ENCODE data around the gene STYXL1. TPM values are rescaled to one million over a fixed set of nuclear protein-coding genes. Genes with fewer than 3 reads are reported as not detected.
"Not testable (repeated sequence)": the region's sequence is repeated elsewhere in the genome, so short reads cannot be mapped to it uniquely, and the experiment has no call there.

Gene STYXL1
- total and polyA plus RNA-seq, 4 donors: 22.7 to 34.0 (median 29.4) TPM

GRCh38 chr7:76018520-76018919 is 29.3 kb downstream of the STYXL1 start:
- H3K27ac ChIP-seq (ENCODE audit: low read depth, low read length); DNase-seq (ENCODE audit: low read depth in 4 of 6, low spot score in 6 of 6); H3K4me1 ChIP-seq (ENCODE audit: control insufficient read depth, insufficient read depth, low read length); H3K27me3 ChIP-seq (ENCODE audit: control insufficient read depth, insufficient read depth, low read length); H3K9me3 ChIP-seq (ENCODE audit: control insufficient read depth, insufficient read depth, low read length); H3K4me3 ChIP-seq (ENCODE audit: low read depth, low read length): not testable (repeated sequence)
- WGBS (ENCODE audit: insufficient coverage): 100% methylated on average over 2 of the region's 4 CpGs
- H3K36me3 ChIP-seq (ENCODE audit: control insufficient read depth, insufficient read depth, low read length): peaks cover 17% of the 10 kb centered on the region

GRCh38 chr7:76016191-76016947 is 31.4 kb downstream of the STYXL1 start:
- no peaks in the 10 kb centered on the region for H3K27me3 ChIP-seq (ENCODE audit: control insufficient read depth, insufficient read depth, low read length)
- H3K4me3 ChIP-seq (ENCODE audit: low read depth, low read length): no peak overlapping the region
- no peak for DNase-seq (ENCODE audit: low read depth in 4 of 6, low spot score in 6 of 6)
- 85% methylated on average over 2 of the region's 13 CpGs for WGBS (ENCODE audit: insufficient coverage)
- H3K27ac ChIP-seq (ENCODE audit: low read depth, low read length): no peak overlapping the region
- H3K9me3 ChIP-seq (ENCODE audit: control insufficient read depth, insufficient read depth, low read length): no peaks in the 10 kb centered on the region
- H3K36me3 ChIP-seq (ENCODE audit: control insufficient read depth, insufficient read depth, low read length): peaks cover 17% of the 10 kb centered on the region
- H3K4me1 ChIP-seq (ENCODE audit: control insufficient read depth, insufficient read depth, low read length): no peaks in the 10 kb centered on the region

- H3K4me3 ChIP-seq (ENCODE audit: low read depth, low read length): no peak overlapping the region
- H3K36me3 ChIP-seq (ENCODE audit: control insufficient read depth, insufficient read depth, low read length): peaks cover 22% of the 10 kb centered on the region
- H3K9me3 ChIP-seq (ENCODE audit: control insufficient read depth, insufficient read depth, low read length): no peaks in the 10 kb centered on the region
- H3K4me1 ChIP-seq (ENCODE audit: control insufficient read depth, insufficient read depth, low read length): no peaks in the 10 kb centered on the region
- 89% methylated on average over 6 of the region's 8 CpGs for WGBS (ENCODE audit: insufficient coverage)
- no peaks in the 10 kb centered on the region for H3K27me3 ChIP-seq (ENCODE audit: control insufficient read depth, insufficient read depth, low read length)
- peak in 2 of 6 donors; percentile 18 to 25 for DNase-seq (ENCODE audit: low read depth in 4 of 6, low spot score in 6 of 6)
- no peak overlapping the region for H3K27ac ChIP-seq (ENCODE audit: low read depth, low read length)
Measured at GRCh38 chr7:76011442-76011861, 36.3 kb downstream of the STYXL1 start.

GRCh38 chr7:76009672-76010600 is 37.9 kb downstream of the STYXL1 start:
- Histone ChIP-seq H3K4me3 (ENCODE audit: low read depth, low read length) (no peak overlapping the region), H3K27ac (ENCODE audit: low read depth, low read length) (no peak overlapping the region), H3K27me3 (ENCODE audit: control insufficient read depth, insufficient read depth, low read length) (no peaks in the 10 kb centered on the region), H3K9me3 (ENCODE audit: control insufficient read depth, insufficient read depth, low read length) (no peaks in the 10 kb centered on the region), H3K36me3 (ENCODE audit: control insufficient read depth, insufficient read depth, low read length) (peaks cover 31% of the 10 kb centered on the region), H3K4me1 (ENCODE audit: control insufficient read depth, insufficient read depth, low read length) (no peaks in the 10 kb centered on the region)
- 96% methylated on average over 8 of the region's 11 CpGs for WGBS (ENCODE audit: insufficient coverage)
- no peak for DNase-seq (ENCODE audit: low read depth in 4 of 6, low spot score in 6 of 6)

GRCh38 chr7:76008156-76008687 is 39.6 kb downstream of the STYXL1 start:
- Histone ChIP-seq H3K36me3 (ENCODE audit: control insufficient read depth, insufficient read depth, low read length) (peaks cover 34% of the 10 kb centered on the region), H3K27me3 (ENCODE audit: control insufficient read depth, insufficient read depth, low read length) (no peaks in the 10 kb centered on the region), H3K4me1 (ENCODE audit: control insufficient read depth, insufficient read depth, low read length) (no peaks in the 10 kb centered on the region), H3K9me3 (ENCODE audit: control insufficient read depth, insufficient read depth, low read length) (no peaks in the 10 kb centered on the region), H3K4me3 (ENCODE audit: low read depth, low read length) (no peak overlapping the region), H3K27ac (ENCODE audit: low read depth, low read length) (no peak overlapping the region)
- WGBS (ENCODE audit: insufficient coverage): 66% methylated on average over 7 of the region's 8 CpGs
- DNase-seq (ENCODE audit: low read depth in 4 of 6, low spot score in 6 of 6): no peak

- H3K9me3 ChIP-seq (ENCODE audit: control insufficient read depth, insufficient read depth, low read length); H3K4me3 ChIP-seq (ENCODE audit: low read depth, low read length); H3K27ac ChIP-seq (ENCODE audit: low read depth, low read length); H3K27me3 ChIP-seq (ENCODE audit: control insufficient read depth, insufficient read depth, low read length); DNase-seq (ENCODE audit: low read depth in 4 of 6, low spot score in 6 of 6); H3K4me1 ChIP-seq (ENCODE audit: control insufficient read depth, insufficient read depth, low read length): not testable (repeated sequence)
- 94% methylated on average over 2 of the region's 4 CpGs for WGBS (ENCODE audit: insufficient coverage)
- peaks cover 52% of the 10 kb centered on the region for H3K36me3 ChIP-seq (ENCODE audit: control insufficient read depth, insufficient read depth, low read length)
Measured at GRCh38 chr7:76005004-76005403, 42.8 kb downstream of the STYXL1 start.

- DNase-seq (ENCODE audit: low read depth in 4 of 6, low spot score in 6 of 6): no peak
- WGBS (ENCODE audit: insufficient coverage): 93% methylated on average over 10 of the region's 10 CpGs
- Histone ChIP-seq H3K27ac (ENCODE audit: low read depth, low read length) (no peak overlapping the region), H3K4me3 (ENCODE audit: low read depth, low read length) (no peak overlapping the region), H3K9me3 (ENCODE audit: control insufficient read depth, insufficient read depth, low read length) (no peaks in the 10 kb centered on the region), H3K36me3 (ENCODE audit: control insufficient read depth, insufficient read depth, low read length) (peaks cover 55% of the 10 kb centered on the region), H3K4me1 (ENCODE audit: control insufficient read depth, insufficient read depth, low read length) (no peaks in the 10 kb centered on the region), H3K27me3 (ENCODE audit: control insufficient read depth, insufficient read depth, low read length) (no peaks in the 10 kb centered on the region)
Measured at GRCh38 chr7:76003351-76003750, 44.4 kb downstream of the STYXL1 start.

GRCh38 chr7:76002822-76003221 is 45.0 kb downstream of the STYXL1 start:
- no peak overlapping the region for H3K4me3 ChIP-seq (ENCODE audit: low read depth, low read length)
- H3K9me3 ChIP-seq (ENCODE audit: control insufficient read depth, insufficient read depth, low read length): no peaks in the 10 kb centered on the region
- H3K36me3 ChIP-seq (ENCODE audit: control insufficient read depth, insufficient read depth, low read length): peaks cover 55% of the 10 kb centered on the region
- no CpG with 5 or more reads among the region's 3 CpGs for WGBS (ENCODE audit: insufficient coverage)
- no peaks in the 10 kb centered on the region for H3K27me3 ChIP-seq (ENCODE audit: control insufficient read depth, insufficient read depth, low read length)
- H3K27ac ChIP-seq (ENCODE audit: low read depth, low read length): no peak overlapping the region
- no peak for DNase-seq (ENCODE audit: low read depth in 4 of 6, low spot score in 6 of 6)
- H3K4me1 ChIP-seq (ENCODE audit: control insufficient read depth, insufficient read depth, low read length): no peaks in the 10 kb centered on the region

GRCh38 chr7:76002139-76002538 is 45.7 kb downstream of the STYXL1 start:
- WGBS (ENCODE audit: insufficient coverage): 94% methylated on average over 6 of the region's 6 CpGs
- DNase-seq (ENCODE audit: low read depth in 4 of 6, low spot score in 6 of 6): no peak

More at GRCh38 chr7:76002139-76002538, 45.7 kb downstream of the STYXL1 start:
- H3K36me3 ChIP-seq (ENCODE audit: control insufficient read depth, insufficient read depth, low read length): peaks cover 55% of the 10 kb centered on the region
- no peaks in the 10 kb centered on the region for H3K4me1 ChIP-seq (ENCODE audit: control insufficient read depth, insufficient read depth, low read length)
- no peaks in the 10 kb centered on the region for H3K9me3 ChIP-seq (ENCODE audit: control insufficient read depth, insufficient read depth, low read length)
- H3K27ac ChIP-seq (ENCODE audit: low read depth, low read length): no peak overlapping the region
- no peak overlapping the region for H3K4me3 ChIP-seq (ENCODE audit: low read depth, low read length)
- H3K27me3 ChIP-seq (ENCODE audit: control insufficient read depth, insufficient read depth, low read length): no peaks in the 10 kb centered on the region
